Neuronal stem cell (in vitro differentiated cells): ENCODE measurements around the gene HIP1.

Source experiments
- DNase-seq: peaks from one replicate; pipeline ENCODE4 v3.0.0-alpha.2; 2013; ENCODE audit warnings: low spot score
- H2AFZ ChIP-seq: one replicate; pipeline ENCODE4 v1.6.1; 2013; ENCODE audit warnings: mild to moderate bottlenecking, low read length, inconsistent platforms
- H2AK5ac ChIP-seq: 2 replicates; pipeline ENCODE4 v1.6.1; 2013; ENCODE audit warnings: low read depth, mild to moderate bottlenecking, inconsistent platforms, low read length, moderate library complexity, mixed read lengths
- H2BK120ac ChIP-seq: 2 replicates; pipeline ENCODE4 v1.6.1; 2013; ENCODE audit warnings: low read depth, mild to moderate bottlenecking, inconsistent platforms, low read length, moderate library complexity, mixed read lengths
- H2BK12ac ChIP-seq: one replicate; pipeline ENCODE4 v1.6.1; 2013; ENCODE audit warnings: low read length, inconsistent platforms
- H2BK15ac ChIP-seq: 2 replicates; pipeline ENCODE4 v1.6.1; 2013; ENCODE audit warnings: mild to moderate bottlenecking, low read length, inconsistent platforms, mixed read lengths
- H2BK5ac ChIP-seq: one replicate; pipeline ENCODE4 v1.6.1; 2013; ENCODE audit warnings: inconsistent platforms, mild to moderate bottlenecking, low read length, moderate library complexity
- H3K14ac ChIP-seq: one replicate; pipeline ENCODE4 v1.6.1; 2013; ENCODE audit warnings: low read length, inconsistent platforms
- H3K18ac ChIP-seq: 2 replicates; pipeline ENCODE4 v1.6.1; 2013; ENCODE audit warnings: low read length, inconsistent platforms
- H3K23ac ChIP-seq: 2 replicates; pipeline ENCODE4 v1.6.1; 2013; ENCODE audit warnings: low read depth, mild to moderate bottlenecking, mixed read lengths, low read length, inconsistent platforms; ENCODE audit not compliant: poor library complexity
- H3K27ac ChIP-seq: replicated peaks from 3 replicates; pipeline ENCODE4 v1.5.1; 2013; ENCODE audit warnings: low read length, inconsistent platforms
- H3K27me3 ChIP-seq, 3 experiments: 2 replicates each; pipeline ENCODE4 v1.6.1; 2013; ENCODE audit warnings: low read length in 3 of 3, mild to moderate bottlenecking in 2 of 3, inconsistent platforms in 1 of 3, low read depth in 1 of 3, mixed read lengths in 1 of 3, moderate library complexity in 1 of 3; ENCODE audit not compliant: control insufficient read depth in 3 of 3, insufficient read depth in 3 of 3
- H3K36me3 ChIP-seq, 2 donors: replicated peaks in 1 of 2; 2 replicates each; pipeline ENCODE4 v1.6.1; 2013; ENCODE audit warnings: low read length in 2 of 2; ENCODE audit not compliant: control insufficient read depth in 2 of 2, insufficient read depth in 2 of 2
- H3K4ac ChIP-seq: 2 replicates; pipeline ENCODE4 v1.6.1; 2013; ENCODE audit warnings: inconsistent platforms, mild to moderate bottlenecking, low read length, moderate library complexity
- H3K4me1 ChIP-seq, 2 donors: 1 replicate in 1 of 2; 2 replicates in 1 of 2; pipeline ENCODE4 v1.6.1; 2013; ENCODE audit warnings: low read length in 2 of 2, low read depth in 1 of 2; ENCODE audit not compliant: control insufficient read depth in 2 of 2, insufficient read depth in 1 of 2
- H3K4me2 ChIP-seq: one replicate; pipeline ENCODE4 v1.6.1; 2013; ENCODE audit warnings: mild to moderate bottlenecking, low read length, inconsistent platforms; ENCODE audit not compliant: insufficient read depth, poor library complexity, severe bottlenecking
- H3K4me3 ChIP-seq, 2 donors: 2 replicates each; pipeline ENCODE4 v1.5.1; 2013; ENCODE audit warnings: low read length in 2 of 2, mild to moderate bottlenecking in 2 of 2, inconsistent platforms in 1 of 2, moderate library complexity in 1 of 2
- H3K79me1 ChIP-seq: one replicate; pipeline ENCODE4 v1.6.1; 2013; ENCODE audit warnings: low read depth, mild to moderate bottlenecking, inconsistent platforms, low read length, moderate library complexity
- H3K9ac ChIP-seq: one replicate; pipeline ENCODE4 v1.6.1; 2013; ENCODE audit warnings: mild to moderate bottlenecking, low read depth, low read length, inconsistent platforms; ENCODE audit not compliant: poor library complexity
- H3K9me3 ChIP-seq, 2 donors: replicated peaks in 1 of 2; 2 replicates each; pipeline versions ENCODE3 to v1.6.1; 2013; ENCODE audit warnings: low read length in 2 of 2, mild to moderate bottlenecking in 2 of 2, inconsistent platforms in 1 of 2, low read depth in 1 of 2, mixed read lengths in 1 of 2, moderate library complexity in 1 of 2; ENCODE audit not compliant: control insufficient read depth in 2 of 2, insufficient read depth in 1 of 2
- H4K8ac ChIP-seq: one replicate; pipeline ENCODE4 v1.6.1; 2013; ENCODE audit warnings: low read depth, mild to moderate bottlenecking, inconsistent platforms, low read length, moderate library complexity
- H4K91ac ChIP-seq: one replicate; pipeline ENCODE4 v1.6.1; 2013; ENCODE audit warnings: low read length, low read depth, mild to moderate bottlenecking, inconsistent platforms; ENCODE audit not compliant: poor library complexity
- WGBS, 2 donors: extraction: QIAGEN DNeasy Blood & Tissue Kit; methylation state at CpG; one replicate each; pipeline ENCODE4 v1.1.7; 2013; ENCODE audit warnings: missing lambda C conversion rate in 2 of 2, mixed read lengths in 1 of 2; ENCODE audit not compliant: insufficient read length in 2 of 2, insufficient replicate concordance in 1 of 2; ENCODE audit errors: extremely low coverage in 2 of 2; 5-methylcytosine and 5-hydroxymethylcytosine counted together

Gene HIP1

DNA sequence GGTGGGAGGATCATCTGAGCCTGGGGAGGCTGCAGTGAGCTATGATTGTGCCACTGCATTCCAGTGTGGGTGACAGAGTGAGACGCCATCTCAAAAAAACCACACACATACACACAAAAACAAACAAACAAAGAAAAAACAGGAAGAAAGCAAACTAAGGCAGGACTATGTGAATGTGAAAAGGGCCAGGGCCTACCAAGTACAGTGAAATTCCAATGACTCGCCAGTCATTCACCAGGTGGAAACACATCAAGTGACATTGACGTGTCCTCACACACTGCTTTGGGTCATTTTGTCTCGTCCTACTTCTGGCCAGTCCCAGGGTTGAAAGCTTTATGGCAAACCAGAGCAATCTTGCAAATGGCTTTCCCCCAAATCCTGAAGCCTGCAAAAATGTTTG lies 79.9 kb downstream of the HIP1 start:
- H3K9ac ChIP-seq = no peak overlapping the region
- H2AFZ ChIP-seq = no peak overlapping the region
- no peak overlapping the region for H3K4ac ChIP-seq
- no peak overlapping the region for H4K91ac ChIP-seq
- no peak overlapping the region for H2BK12ac ChIP-seq
- H2AK5ac ChIP-seq = no peak overlapping the region
- H3K4me2 ChIP-seq = no peak overlapping the region
- H2BK120ac ChIP-seq = no peak overlapping the region
- H2BK15ac ChIP-seq = no peak overlapping the region
- no peak overlapping the region for H3K14ac ChIP-seq
- H3K79me1 ChIP-seq = no peaks in the 10 kb centered on the region
- H3K9me3 ChIP-seq = no peaks in the 10 kb centered on the region
- peaks cover 0 to 2% of the 10 kb centered on the region in 2 donors for H3K4me1 ChIP-seq
- WGBS, 2 donors = no CpG with 5 or more reads among the region's 4 CpGs
- no peak overlapping the region for H3K18ac ChIP-seq
- no peak overlapping the region for H3K23ac ChIP-seq
- no peaks in the 10 kb centered on the region for H3K27me3 ChIP-seq
- H4K8ac ChIP-seq = no peak overlapping the region
- H2BK5ac ChIP-seq = no peak overlapping the region
- no peak overlapping the region for H3K4me3 ChIP-seq
- no peaks in the 10 kb centered on the region for H3K36me3 ChIP-seq
- no peak overlapping the region for H3K27ac ChIP-seq
- DNase-seq = no peak

DNA sequence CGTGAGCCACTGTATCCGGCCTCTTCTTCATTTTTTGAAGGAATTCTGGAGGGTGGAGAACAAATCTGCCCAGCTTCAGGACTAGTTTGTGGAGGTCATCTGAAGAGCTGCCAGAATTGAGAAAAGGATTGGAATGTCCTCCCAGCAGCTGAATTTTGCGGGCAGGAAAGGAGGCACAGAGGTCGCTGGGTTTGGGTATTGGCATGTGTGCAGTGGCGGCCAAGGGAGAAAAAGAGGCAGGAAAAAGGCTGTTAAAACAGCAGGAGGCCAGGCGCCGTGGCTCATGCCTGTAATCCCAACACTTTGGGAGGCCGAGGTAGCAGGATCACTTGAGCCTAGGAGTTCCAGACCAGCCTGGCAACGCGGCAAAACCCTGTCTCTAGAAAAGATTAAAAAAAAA lies 80.4 kb downstream of the HIP1 start:
- Histone ChIP-seq H3K9me3 (no peaks in the 10 kb centered on the region), H3K27me3 (no peaks in the 10 kb centered on the region), H3K27ac (no peak overlapping the region), H4K8ac (no peak overlapping the region), H2AFZ (no peak overlapping the region), H3K36me3 (no peaks in the 10 kb centered on the region), H2BK5ac (no peak overlapping the region), H2AK5ac (no peak overlapping the region), H3K4me1 (peaks cover 0 to 2% of the 10 kb centered on the region in 2 donors), H2BK15ac (no peak overlapping the region), H3K4me3 (no peak overlapping the region), H3K4ac (no peak overlapping the region), H3K14ac (no peak overlapping the region), H3K4me2 (no peak overlapping the region), H3K79me1 (no peaks in the 10 kb centered on the region), H3K18ac (no peak overlapping the region), H3K9ac (no peak overlapping the region), H2BK12ac (no peak overlapping the region), H2BK120ac (no peak overlapping the region), H3K23ac (no peak overlapping the region), H4K91ac (no peak overlapping the region)
- WGBS, 2 donors = no CpG with 5 or more reads among the region's 10 CpGs
- no peak for DNase-seq

DNA sequence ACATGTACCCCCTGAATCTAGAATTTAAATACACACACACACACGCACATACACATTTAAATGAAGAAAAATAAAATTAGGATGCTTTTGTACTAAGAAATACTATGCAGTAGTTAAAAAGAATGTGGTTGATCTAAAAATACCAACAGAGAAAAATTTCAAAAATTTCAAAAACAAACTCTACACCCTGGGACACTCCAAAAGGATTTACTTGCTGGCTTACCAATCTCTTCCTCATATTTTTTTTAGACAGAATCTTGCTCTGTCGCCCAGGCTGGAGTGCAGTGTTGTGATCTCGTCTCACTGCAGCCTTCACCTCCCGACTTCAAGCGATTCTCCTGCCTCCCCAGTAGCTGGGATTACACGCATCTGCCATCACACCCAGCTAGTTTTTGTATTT lies 80.9 kb downstream of the HIP1 start:
- Histone ChIP-seq H2BK12ac (no peak overlapping the region), H2BK5ac (no peak overlapping the region), H3K36me3 (no peaks in the 10 kb centered on the region), H2BK120ac (no peak overlapping the region), H3K9me3 (no peaks in the 10 kb centered on the region), H3K4me2 (no peak overlapping the region), H3K18ac (no peak overlapping the region), H3K79me1 (no peaks in the 10 kb centered on the region), H4K8ac (no peak overlapping the region), H3K27ac (no peak overlapping the region), H3K27me3 (no peaks in the 10 kb centered on the region), H2AK5ac (no peak overlapping the region), H3K4ac (no peak overlapping the region), H4K91ac (no peak overlapping the region), H3K23ac (no peak overlapping the region), H3K4me3 (no peak overlapping the region), H3K9ac (no peak overlapping the region), H2BK15ac (no peak overlapping the region), H2AFZ (no peak overlapping the region), H3K14ac (no peak overlapping the region), H3K4me1 (peaks cover 0 to 2% of the 10 kb centered on the region in 2 donors)
- whole genome bisulfite sequencing, 2 donors = no CpG with 5 or more reads among the region's 6 CpGs
- DNase-seq = no peak

DNA sequence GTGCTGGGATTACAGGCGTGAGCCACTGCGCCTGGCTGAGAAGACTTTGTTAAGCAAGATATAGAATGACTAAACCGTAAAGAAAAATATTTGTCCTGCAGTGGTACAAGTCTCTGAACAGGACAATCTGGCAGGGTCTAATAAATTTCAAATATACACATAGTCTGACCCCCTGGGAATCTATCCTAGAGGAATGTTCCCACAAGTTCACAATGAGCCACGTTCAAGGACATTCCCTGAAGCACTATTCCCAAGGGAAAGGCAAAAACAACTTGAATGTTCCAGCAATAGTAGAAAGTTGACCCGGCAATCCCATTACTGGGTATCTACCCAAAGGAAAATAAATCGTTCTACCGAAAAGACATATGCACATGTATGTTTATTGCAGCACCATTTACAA lies 82.0 kb downstream of the HIP1 start:
- Histone ChIP-seq H3K79me1 (no peaks in the 10 kb centered on the region), H2AFZ (no peak overlapping the region)
- no CpG with 5 or more reads among the region's 7 CpGs for WGBS, 2 donors

More for the DNA sequence above, 82.0 kb downstream of the HIP1 start:
- H3K27ac ChIP-seq = no peak overlapping the region
- no peak overlapping the region for H3K4me2 ChIP-seq
- no peak overlapping the region for H2BK120ac ChIP-seq
- no peak overlapping the region for H3K18ac ChIP-seq
- no peak for DNase-seq
- H3K9ac ChIP-seq = no peak overlapping the region
- no peak overlapping the region for H2BK12ac ChIP-seq
- no peak overlapping the region for H3K14ac ChIP-seq
- H3K23ac ChIP-seq = no peak overlapping the region
- H4K8ac ChIP-seq = no peak overlapping the region
- H2BK5ac ChIP-seq = no peak overlapping the region
- no peaks in the 10 kb centered on the region for H3K9me3 ChIP-seq
- no peak overlapping the region for H3K4ac ChIP-seq
- H3K4me3 ChIP-seq = no peak overlapping the region
- H3K36me3 ChIP-seq = no peaks in the 10 kb centered on the region
- peaks cover 0 to under 1% of the 10 kb centered on the region in 2 donors for H3K4me1 ChIP-seq
- no peak overlapping the region for H4K91ac ChIP-seq
- H2BK15ac ChIP-seq = no peak overlapping the region
- no peak overlapping the region for H2AK5ac ChIP-seq
- no peaks in the 10 kb centered on the region for H3K27me3 ChIP-seq
